K562 (cell line): Measurements from ENCODE around the gene PUM2. TPM values are rescaled to one million over a fixed set of nuclear protein-coding genes. Genes with fewer than 3 reads are reported as not detected.

Experiments
- ATAC-seq: fragments of 200-7000 bp; cut with Tn5 transposase; 3 replicates; pipeline ENCODE4 v1.9.1; 2020; ENCODE audit warnings: moderate library complexity
- BruUV-seq: library from RNA; stranded (reverse); fragments of 400-500 nt; replicated peaks from 2 replicates; lab custom pipeline; 2021; lab: Mats Ljungman, UMichigan
- CTCF ChIA-PET: fragments of 300-600 bp; formaldehyde crosslinking; extraction: SDS; loops from one replicate; lab custom pipeline; 2021; ENCODE audit warnings: low intra/inter-chr PET ratio; lab: Yijun Ruan, JAX
- POLR2A ChIA-PET: fragments of 300-600, 350-650 bp; sonication (Branson Sonifier 250); formaldehyde crosslinking; extraction: SDS; loops from one replicate; lab custom pipeline; 2021; ENCODE audit warnings: antibody characterized with exemption, inconsistent platforms; lab: Yijun Ruan, JAX
- DNase-seq, 4 experiments: peaks; one replicate each; pipeline versions ENCODE4 v3.0.0 to v3.0.0-alpha.2; 2011 to 2018; ENCODE audit warnings: low spot score in 3 of 4, mixed read lengths in 3 of 4; ENCODE audit errors: extremely low read depth in 1 of 4
- FAIRE-seq: peaks from 2 replicates; lab custom pipeline; 2011; peaks lifted over from hg19 to GRCh38; lab: Jason Lieb, UNC
- H2AFZ ChIP-seq: 2 replicates; pipeline ENCODE4 v1.6.0; 2011; ENCODE audit warnings: low read depth, low read length, control low read depth, inconsistent platforms
- H3K27ac ChIP-seq: fragments of 200-600 bp; 3 replicates; pipeline ENCODE4 v1.8.0; 2011; ENCODE audit warnings: low read depth, mild to moderate bottlenecking, control low read depth, inconsistent platforms, low read length, moderate library complexity, mixed read lengths; ENCODE audit errors: extremely low read depth
- H3K27me3 ChIP-seq, 2 experiments: fragments of 300-600 bp in 1 of 2; 2 replicates in 1 of 2; 3 replicates in 1 of 2; pipeline versions ENCODE4 v1.6.0 to v1.8.0; 2011; ENCODE audit warnings: inconsistent platforms in 2 of 2, low read length in 2 of 2, mild to moderate bottlenecking in 1 of 2, mixed read lengths in 1 of 2, moderate library complexity in 1 of 2; ENCODE audit not compliant: control insufficient read depth in 2 of 2, insufficient read depth in 2 of 2
- H3K36me3 ChIP-seq: fragments of 300-600 bp; 3 replicates; pipeline ENCODE4 v1.8.0; 2011; ENCODE audit warnings: mild to moderate bottlenecking, low read length, inconsistent platforms; ENCODE audit not compliant: control insufficient read depth, insufficient read depth
- H3K4me1 ChIP-seq, 2 experiments: fragments of 200-600 bp in 1 of 2; replicated peaks in 1 of 2; 2 replicates in 1 of 2; 3 replicates in 1 of 2; pipeline versions ENCODE4 v1.5.1 to v1.8.0; 2011; ENCODE audit warnings: inconsistent platforms in 2 of 2, low read length in 2 of 2, mild to moderate bottlenecking in 1 of 2, mixed read lengths in 1 of 2, moderate library complexity in 1 of 2; ENCODE audit not compliant: control insufficient read depth in 2 of 2, insufficient read depth in 2 of 2
- H3K4me2 ChIP-seq: 2 replicates; pipeline ENCODE4 v1.6.1; 2011; ENCODE audit warnings: low read length, control low read depth, inconsistent platforms, mixed read lengths; ENCODE audit not compliant: insufficient read depth
- H3K4me3 ChIP-seq: fragments of 200-600 bp; sonication (generic), shearing (Covaris generic); 2 replicates; pipeline ENCODE4 v1.5.1; 2016; ENCODE audit warnings: control low read depth, inconsistent platforms
- H3K79me2 ChIP-seq: fragments of 200-600 bp; 3 replicates; pipeline ENCODE4 v1.8.0; 2011; ENCODE audit warnings: low read length, inconsistent platforms; ENCODE audit not compliant: control insufficient read depth, insufficient read depth
- H3K9ac ChIP-seq, 2 experiments: 2 replicates each; pipeline versions ENCODE4 v1.6.0 to v1.6.1; 2011; ENCODE audit warnings: low read depth in 2 of 2, low read length in 2 of 2, control low read depth in 1 of 2, inconsistent platforms in 1 of 2, mild to moderate bottlenecking in 1 of 2, mixed read lengths in 1 of 2; ENCODE audit not compliant: insufficient read depth in 1 of 2
- H3K9me1 ChIP-seq: one replicate; pipeline ENCODE4 v1.6.0; 2011; ENCODE audit warnings: inconsistent platforms, mild to moderate bottlenecking, low read length, moderate library complexity; ENCODE audit not compliant: control insufficient read depth, insufficient read depth
- H3K9me3 ChIP-seq: replicated peaks from 2 replicates; pipeline ENCODE4 v1.5.1; 2011; ENCODE audit warnings: low read depth, low read length, inconsistent platforms; ENCODE audit not compliant: control insufficient read depth, insufficient read depth
- H4K20me1 ChIP-seq: replicated peaks from 2 replicates; pipeline ENCODE4 v1.6.1; 2011; ENCODE audit warnings: low read length, inconsistent platforms, mixed read lengths; ENCODE audit not compliant: control insufficient read depth, insufficient read depth
- HSF4 ChIP-seq: fragments of 250-450 bp; sonication (Bioruptor Pico); IDR thresholded peaks from 2 replicates; pipeline ENCODE4 v2.1.2; 2022; ENCODE audit warnings: mild to moderate bottlenecking, moderate library complexity, borderline replicate concordance
- IRF9 ChIP-seq: fragments of 450-650 bp; IDR thresholded peaks from 2 replicates; pipeline ENCODE4 v1.6.1; 2016; ENCODE audit warnings: missing biosample characterization, missing genetic modification characterization
- MGA ChIP-seq: fragments of 450-650 bp; IDR thresholded peaks from 2 replicates; pipeline ENCODE4 v1.6.1; 2016; ENCODE audit warnings: mild to moderate bottlenecking, moderate library complexity
- SMARCC2 ChIP-seq: fragments of 450-650 bp; IDR thresholded peaks from 2 replicates; pipeline ENCODE4 v1.6.1; 2017; ENCODE audit warnings: antibody characterized with exemption, moderate library complexity, mild to moderate bottlenecking, low read depth
- SRSF9 ChIP-seq: fragments of 200-400 bp; formaldehyde crosslinking; IDR thresholded peaks from 2 replicates; pipeline ENCODE4 v1.6.1; 2017; ENCODE audit warnings: low read depth, low read length, borderline replicate concordance
- ZNF217 ChIP-seq: sonication (generic); formaldehyde crosslinking; IDR thresholded peaks from 2 replicates; pipeline ENCODE4 v1.8.0; 2022; ENCODE audit warnings: mild to moderate bottlenecking, missing genetic modification reagents
- ZNF41 ChIP-seq: fragments of 250-450 bp; sonication (Bioruptor Pico); conservative IDR thresholded peaks from 2 replicates; pipeline ENCODE4 v1.4.0; 2020; ENCODE audit warnings: mild to moderate bottlenecking
- WGBS: fragments of 100-300 bp; shearing (Covaris generic); methylation state at CpG from one replicate; pipeline ENCODE4 v1.1.6; 2016; ENCODE audit warnings: low coverage, mixed read lengths; ENCODE audit not compliant: insufficient coverage; ENCODE audit errors: missing lambda C conversion rate; 5-methylcytosine and 5-hydroxymethylcytosine counted together
- in situ Hi-C: fragments of 300-500 bp; cut with MboI; formaldehyde crosslinking; loops from 4 replicates; pipeline ENCODE4 v1.15.0; 2018; ENCODE audit warnings: inconsistent platforms, mixed read lengths
- intact Hi-C: fragments of 100-400 bp; cut with micrococcal nuclease; formaldehyde crosslinking; loops from 2 replicates; pipeline ENCODE4 v1.14.2; 2022
- polyA plus RNA-seq, 8 experiments: library from polyadenylated mRNA; depleted of rRNA in 4 of 8; stranded (reverse) in 5 of 8; unstranded in 3 of 8; fragments of >200 nt; fragmentation: Nextera tagmentation in 2 of 8; fragmentation: Illumina TruSeq in 1 of 8; extraction: Ambion mirVana in 2 of 8; extraction: Trizol in 1 of 8; gene quantifications; 2 replicates each; pipeline versions ENCODE4 v1.2.1 to v1.2.3, GENCODE V29; 2011 to 2014; ENCODE audit warnings: inconsistent platforms in 1 of 8, missing spikeins in 1 of 8
- total RNA-seq, 7 experiments: library from RNA; depleted of rRNA in 6 of 7; stranded (reverse); fragments of >200 nt in 6 of 7; fragmentation: Illumina TruSeq in 2 of 7; extraction: Trizol in 2 of 7; gene quantifications; 2 replicates each; pipeline versions ENCODE4 v1.2.1 to v1.2.3, GENCODE V29; 2011 to 2021; ENCODE audit warnings: low replicate concordance in 1 of 7

The PUM2 gene
- total and polyA plus RNA-seq, 9 of the 15 experiments (the other 6 are each of a cell fraction or from before 2014, with no cell fraction given): 13.4 to 61.9 (median 28.3) TPM

GRCh38 chr2:20198796-20199632 lies 151.6 kb downstream of the PUM2 start:
- Histone ChIP-seq H3K4me1 (peaks cover 0 to 8% of the 10 kb centered on the region in 2 experiments; a peak in 2 of 5 replicates), H3K9me1 (no peaks in the 10 kb centered on the region), H3K36me3 (no peaks in the 10 kb centered on the region), H3K9me3 (no peaks in the 10 kb centered on the region), H3K9ac (no peak overlapping the region), H3K79me2 (no peaks in the 10 kb centered on the region), H3K4me2 (no peak overlapping the region), H3K27ac (no peak overlapping the region), H3K4me3 (no peak overlapping the region), H2AFZ (no peak overlapping the region), H4K20me1 (0 out of 2 replicates have a peak, but pooled peaks cover 9% of the 10 kb centered on the region), H3K27me3 (peaks cover 17 to 61% of the 10 kb centered on the region in 2 experiments; a peak in 4 of 5 replicates)
- in situ Hi-C loops: no loop called here
- ATAC-seq (no peak), FAIRE-seq (no peak), DNase-seq (no peak)
- CTCF ChIA-PET: no interaction called here
- intact Hi-C loops: no loop called here
- TF ChIP-seq IRF9 (tag): no peak
- TF ChIP-seq ZNF41 (CRISPR knock-in tag): no peak
- no peak for TF ChIP-seq SMARCC2
- no peak for TF ChIP-seq SRSF9
- no peak for TF ChIP-seq HSF4 (CRISPR knock-in tag)
- TF ChIP-seq ZNF217 (CRISPR knock-in tag): no peak
- no peak for TF ChIP-seq MGA
- POLR2A ChIA-PET: interaction anchor here (1.1 to 1.2 kb wide), 2 partner anchors 10 to 12 kb away, joined by 3 read pairs; no protein-coding TSS in a partner anchor
- BruUV-seq: no TSS peak
- WGBS: 14% methylated on average over 14 of the region's 14 CpGs
